MCF 10A (cell line): Measurements from ENCODE around the gene SWT1. TPM values are rescaled to one million over a fixed set of nuclear protein-coding genes. Genes with fewer than 3 reads are reported as not detected.

Experiments used
- BruUV-seq: library from RNA; stranded (reverse); fragments of 400-500 nt; replicated peaks from 2 replicates; lab custom pipeline; 2021; lab: Mats Ljungman, UMichigan
- CTCF ChIA-PET: fragments of 300-600 bp; sonication (Branson Sonifier 250); formaldehyde crosslinking; extraction: SDS; loops from one replicate; lab custom pipeline; 2021; ENCODE audit warnings: antibody characterized with exemption, inconsistent platforms; lab: Yijun Ruan, JAX
- POLR2A ChIA-PET: fragments of 300-600, 350-650 bp; sonication (Branson Sonifier 250); formaldehyde crosslinking; extraction: SDS; loops from one replicate; lab custom pipeline; 2020; ENCODE audit warnings: antibody characterized with exemption, inconsistent platforms; lab: Yijun Ruan, JAX
- DNase-seq: peaks from one replicate; pipeline ENCODE4 v3.0.0-alpha.2; 2018; ENCODE audit not compliant: unreplicated experiment
- H3K27ac Mint-ChIP-seq: one replicate; pipeline ENCODE4 v1.8.0; 2022; ENCODE audit warnings: mild to moderate bottlenecking, low read depth, mixed read lengths; ENCODE audit not compliant: unreplicated experiment
- H3K27me3 Mint-ChIP-seq: one replicate; pipeline ENCODE4 v1.8.0; 2022; ENCODE audit warnings: mixed read lengths; ENCODE audit not compliant: insufficient read depth, unreplicated experiment
- H3K36me3 Mint-ChIP-seq: one replicate; pipeline ENCODE4 v1.8.0; 2022; ENCODE audit warnings: mild to moderate bottlenecking, moderate library complexity, mixed read lengths; ENCODE audit not compliant: insufficient read depth, unreplicated experiment
- H3K4me1 Mint-ChIP-seq: one replicate; pipeline ENCODE4 v1.8.0; 2022; ENCODE audit warnings: mixed read lengths; ENCODE audit not compliant: insufficient read depth, unreplicated experiment
- H3K4me3 Mint-ChIP-seq: one replicate; pipeline ENCODE4 v1.8.0; 2022; ENCODE audit warnings: mild to moderate bottlenecking, moderate library complexity, mixed read lengths; ENCODE audit not compliant: unreplicated experiment
- H3K9me3 Mint-ChIP-seq: one replicate; pipeline ENCODE4 v1.8.0; 2022; ENCODE audit warnings: mixed read lengths; ENCODE audit not compliant: unreplicated experiment
- CTCF ChIP-seq: fragments of 200-600 bp; IDR thresholded peaks from one replicate; pipeline ENCODE4 v1.8.0; 2022; ENCODE audit warnings: antibody characterized with exemption, mild to moderate bottlenecking; ENCODE audit not compliant: unreplicated experiment
- intact Hi-C: fragments of 100-400 bp; cut with micrococcal nuclease; formaldehyde crosslinking; loops from 2 replicates; pipeline ENCODE4 v1.14.1; 2022
- total RNA-seq: library from RNA; stranded (reverse); gene quantifications from 2 replicates; pipeline ENCODE4 v1.2.3, GENCODE V29; 2022

SWT1 gene
- total RNA-seq, 1 experiment from 2014 or later: 2.1 TPM

GRCh38 chr1:185215911-185216310 lies 58.9 kb downstream of the SWT1 start:
- ChIA-PET POLR2A (interaction anchor here (0.6 to 0.8 kb wide), 2 partner anchors 11 to 107 kb away, joined by 3 to 4 read pairs; no protein-coding TSS in a partner anchor), CTCF (no interaction called here)
- intact Hi-C loops: no loop called here
- H3K4me1 Mint-ChIP-seq: no peaks in the 10 kb centered on the region
- no peaks in the 10 kb centered on the region for H3K27me3 Mint-ChIP-seq
- no peak overlapping the region for H3K27ac Mint-ChIP-seq
- no peaks in the 10 kb centered on the region for H3K36me3 Mint-ChIP-seq
- DNase-seq: no peak
- TF ChIP-seq CTCF: no peak
- no TSS peak for BruUV-seq
- no peak overlapping the region for H3K4me3 Mint-ChIP-seq
- no peaks in the 10 kb centered on the region for H3K9me3 Mint-ChIP-seq

GRCh38 chr1:185224132-185224531 lies 67.2 kb downstream of the SWT1 start:
- POLR2A ChIA-PET: no interaction called here
- DNase-seq: no peak
- intact Hi-C loops: no loop called here
- Mint-ChIP-seq H3K36me3 (peaks cover 26% of the 10 kb centered on the region), H3K27ac (no peak overlapping the region), H3K4me1 (no peaks in the 10 kb centered on the region), H3K4me3 (no peak overlapping the region), H3K27me3 (no peaks in the 10 kb centered on the region), H3K9me3 (peaks cover 19% of the 10 kb centered on the region)
- TF ChIP-seq CTCF: no peak
- BruUV-seq: no TSS peak
- CTCF ChIA-PET: interaction anchor here (0.6 to 1.1 kb wide), 5 partner anchors 14 to 455 kb away, joined by 3 to 4 read pairs (median 4); no protein-coding TSS in a partner anchor

- no peak overlapping the region for H3K4me3 Mint-ChIP-seq
- H3K27ac Mint-ChIP-seq: no peak overlapping the region
- CTCF ChIA-PET: interaction anchor here (0.6 to 2.5 kb wide), 4 partner anchors 11 to 57 kb away, joined by 3 to 14 read pairs (median 3); no protein-coding TSS in a partner anchor
- DNase-seq: no peak
- H3K27me3 Mint-ChIP-seq: no peaks in the 10 kb centered on the region
- no TSS peak for BruUV-seq
- no peaks in the 10 kb centered on the region for H3K4me1 Mint-ChIP-seq
- peaks cover 24% of the 10 kb centered on the region for H3K36me3 Mint-ChIP-seq
- TF ChIP-seq CTCF: no peak
- peaks cover 19% of the 10 kb centered on the region for H3K9me3 Mint-ChIP-seq
- POLR2A ChIA-PET: interaction anchor here (1.1 kb wide), 1 partner anchor 11 kb away, joined by 3 read pairs; no protein-coding TSS in a partner anchor
- intact Hi-C loops: no loop called here
Observed at GRCh38 chr1:185227161-185227560, 70.2 kb downstream of the SWT1 start.

GRCh38 chr1:185228979-185229378 lies 72.0 kb downstream of the SWT1 start:
- no peak for DNase-seq
- no peak overlapping the region for H3K27ac Mint-ChIP-seq
- H3K4me1 Mint-ChIP-seq: no peaks in the 10 kb centered on the region
- ChIA-PET POLR2A (interaction anchor here (0.6 to 1.0 kb wide), 2 partner anchors 31 to 37 kb away, joined by 3 to 4 read pairs; no protein-coding TSS in a partner anchor), CTCF (interaction anchor here (0.8 to 2.5 kb wide), 4 partner anchors 9 to 367 kb away, joined by 4 to 14 read pairs (median 4); no protein-coding TSS in a partner anchor)
- intact Hi-C loops: no loop called here
- peaks cover 12% of the 10 kb centered on the region for H3K9me3 Mint-ChIP-seq
- no peaks in the 10 kb centered on the region for H3K27me3 Mint-ChIP-seq
- H3K36me3 Mint-ChIP-seq: peaks cover 6% of the 10 kb centered on the region
- TF ChIP-seq CTCF: no peak
- H3K4me3 Mint-ChIP-seq: no peak overlapping the region
- BruUV-seq: no TSS peak
